ENCODE results near the gene STPG2. TPM values are rescaled to one million over a fixed set of nuclear protein-coding genes. Genes with fewer than 3 reads are reported as not detected.

STPG2 gene
- total RNA-seq, 6 experiments from 2014 or later, result not detected

DNA sequence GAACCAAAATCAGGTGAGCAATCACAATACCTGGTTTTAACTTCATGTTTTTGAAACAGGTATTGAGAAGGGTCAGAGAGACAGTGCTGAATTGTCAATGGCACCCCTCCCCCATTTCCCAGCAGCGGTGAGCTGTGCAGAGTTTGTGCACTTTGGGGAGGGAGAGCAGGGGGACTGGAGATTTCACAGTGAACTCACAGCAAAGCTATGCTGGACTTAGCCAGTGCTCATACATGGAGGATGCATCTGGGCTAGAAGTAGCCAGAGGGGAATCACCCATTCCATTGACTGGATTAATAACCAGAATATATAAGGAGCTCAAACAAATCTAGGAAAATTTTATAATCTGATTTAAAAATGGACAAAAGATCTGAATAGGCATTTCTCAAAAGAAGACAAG lies 612.6 kb downstream of the STPG2 start:
- DNase-seq, result no peak
- no peaks in the 10 kb centered on the region for H3K36me3 Mint-ChIP-seq (ENCODE audit: low read depth)
- peaks cover 27% of the 10 kb centered on the region for H3K9me3 Mint-ChIP-seq
- no peaks in the 10 kb centered on the region for H3K4me1 Mint-ChIP-seq (ENCODE audit: low read depth)
- no peak overlapping the region for H3K27ac Mint-ChIP-seq
- no peaks in the 10 kb centered on the region for H3K27me3 Mint-ChIP-seq (ENCODE audit: insufficient read depth)
- TF ChIP-seq, protein P1, sequence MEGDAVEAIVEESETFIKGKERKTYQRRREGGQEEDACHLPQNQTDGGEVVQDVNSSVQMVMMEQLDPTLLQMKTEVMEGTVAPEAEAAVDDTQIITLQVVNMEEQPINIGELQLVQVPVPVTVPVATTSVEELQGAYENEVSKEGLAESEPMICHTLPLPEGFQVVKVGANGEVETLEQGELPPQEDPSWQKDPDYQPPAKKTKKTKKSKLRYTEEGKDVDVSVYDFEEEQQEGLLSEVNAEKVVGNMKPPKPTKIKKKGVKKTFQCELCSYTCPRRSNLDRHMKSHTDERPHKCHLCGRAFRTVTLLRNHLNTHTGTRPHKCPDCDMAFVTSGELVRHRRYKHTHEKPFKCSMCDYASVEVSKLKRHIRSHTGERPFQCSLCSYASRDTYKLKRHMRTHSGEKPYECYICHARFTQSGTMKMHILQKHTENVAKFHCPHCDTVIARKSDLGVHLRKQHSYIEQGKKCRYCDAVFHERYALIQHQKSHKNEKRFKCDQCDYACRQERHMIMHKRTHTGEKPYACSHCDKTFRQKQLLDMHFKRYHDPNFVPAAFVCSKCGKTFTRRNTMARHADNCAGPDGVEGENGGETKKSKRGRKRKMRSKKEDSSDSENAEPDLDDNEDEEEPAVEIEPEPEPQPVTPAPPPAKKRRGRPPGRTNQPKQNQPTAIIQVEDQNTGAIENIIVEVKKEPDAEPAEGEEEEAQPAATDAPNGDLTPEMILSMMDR (IDR thresholded peaks at IDR 0.05), result no peak
- H3K4me3 Mint-ChIP-seq, result no peak overlapping the region

DNA sequence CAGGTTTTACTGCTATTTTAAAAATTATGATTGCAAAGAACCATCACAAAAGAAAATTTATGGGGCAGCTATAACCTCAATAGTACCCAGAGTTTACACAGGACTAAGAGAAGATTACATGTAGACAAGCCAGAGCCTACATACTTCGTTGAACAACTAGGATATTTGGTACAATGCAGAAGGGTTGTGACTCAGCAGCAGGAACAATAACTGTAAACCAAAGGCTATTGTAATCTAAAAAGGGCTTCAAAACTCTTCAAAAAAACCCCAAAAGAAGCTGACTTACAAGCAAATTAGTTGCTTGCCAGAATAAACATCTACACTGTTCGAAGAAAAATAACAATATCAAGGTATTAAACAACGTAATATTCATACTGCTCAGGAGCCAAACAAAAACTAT lies 618.0 kb downstream of the STPG2 start:
- TF ChIP-seq, protein P1 (IDR thresholded peaks at IDR 0.05), result no peak
- H3K4me3 Mint-ChIP-seq, result no peak overlapping the region
- H3K27ac Mint-ChIP-seq, result no peak overlapping the region
- H3K27me3 Mint-ChIP-seq (ENCODE audit: insufficient read depth), result no peaks in the 10 kb centered on the region
- no peak for DNase-seq
- no peaks in the 10 kb centered on the region for H3K4me1 Mint-ChIP-seq (ENCODE audit: low read depth)
- H3K9me3 Mint-ChIP-seq, result peaks cover 28% of the 10 kb centered on the region
- H3K36me3 Mint-ChIP-seq (ENCODE audit: low read depth), result no peaks in the 10 kb centered on the region

DNA sequence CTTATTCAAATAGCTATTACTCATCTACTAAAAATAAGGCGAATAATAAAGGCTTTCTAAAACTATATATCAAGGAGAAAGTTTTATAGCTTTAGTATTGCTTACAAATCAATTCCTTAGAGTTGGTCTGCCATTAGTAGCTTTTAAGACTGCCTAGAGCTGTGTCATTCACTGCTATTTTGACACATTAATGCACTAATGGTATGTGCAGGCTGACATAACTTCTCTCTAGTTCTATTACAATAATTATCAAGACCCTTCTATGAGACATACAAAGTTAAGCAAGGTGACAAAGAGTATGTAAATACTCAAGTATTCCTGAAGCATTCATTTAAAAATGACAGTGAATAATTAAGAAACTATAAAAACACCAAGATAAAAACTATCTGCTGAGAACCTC lies 625.3 kb downstream of the STPG2 start:
- Mint-ChIP-seq H3K27me3 (ENCODE audit: insufficient read depth) (no peaks in the 10 kb centered on the region), H3K9me3 (peaks cover 20% of the 10 kb centered on the region), H3K36me3 (ENCODE audit: low read depth) (no peaks in the 10 kb centered on the region), H3K4me1 (ENCODE audit: low read depth) (no peaks in the 10 kb centered on the region), H3K27ac (no peak overlapping the region), H3K4me3 (no peak overlapping the region)
- TF ChIP-seq, protein P1 (IDR thresholded peaks at IDR 0.05), result no peak
- DNase-seq, result no peak

DNA sequence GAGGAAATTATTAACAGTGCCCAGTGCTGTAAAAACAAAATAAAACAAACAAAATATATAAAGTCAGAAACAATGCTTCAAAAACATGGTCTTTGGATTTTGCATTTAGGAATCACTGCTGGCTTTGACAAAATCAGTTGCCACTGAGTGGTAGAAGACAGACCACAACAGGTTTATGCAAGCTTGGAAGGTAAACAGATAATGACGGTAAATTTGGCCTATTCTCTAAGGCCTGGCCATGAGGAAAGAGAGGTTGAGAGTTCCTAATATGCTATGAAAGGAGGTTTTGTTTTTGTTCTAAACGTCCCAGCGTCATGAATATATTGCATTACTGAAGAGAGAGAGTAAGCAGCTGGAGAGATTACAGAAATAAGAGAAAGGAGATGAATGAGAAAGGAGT lies 629.4 kb downstream of the STPG2 start:
- no peak overlapping the region for H3K27ac Mint-ChIP-seq
- no peaks in the 10 kb centered on the region for H3K36me3 Mint-ChIP-seq (ENCODE audit: low read depth)
- no peaks in the 10 kb centered on the region for H3K27me3 Mint-ChIP-seq (ENCODE audit: insufficient read depth)
- no peak for DNase-seq
- H3K4me1 Mint-ChIP-seq (ENCODE audit: low read depth), result no peaks in the 10 kb centered on the region
- H3K9me3 Mint-ChIP-seq, result peaks cover 12% of the 10 kb centered on the region
- TF ChIP-seq, protein P1 (IDR thresholded peaks at IDR 0.05), result no peak
- H3K4me3 Mint-ChIP-seq, result no peak overlapping the region

Other genes with a start within 250 kb of the STPG2 start
- 10 to 100 TPM; 66.8 to 78.7 (median 73.0) TPM for gene RAP1GDS1, start 117.9 kb upstream of the STPG2 start, total RNA-seq (2021; fragmentation: NEBNext Ultra II Directional; extraction: Animal tissue kit (Norgen Biotek cat#: 25700))

Data from HFFc6 (cell line).